Panc1 (cell line): ENCODE results near the gene CHID1. TPM values are rescaled to one million over a fixed set of nuclear protein-coding genes. Genes with fewer than 3 reads are reported as not detected.
A peak's percentile ranks its signal among the peaks of the same experiment; 100 is the strongest.

Experiments
- ATAC-seq: fragments of 200-7000 bp; cut with Tn5 transposase; 2 replicates; pipeline ENCODE4 v1.9.1; 2020; ENCODE audit warnings: mild to moderate bottlenecking, moderate library complexity
- BruUV-seq: library from RNA; stranded (reverse); fragments of 400-500 nt; replicated peaks from 2 replicates; lab custom pipeline; 2021; lab: Mats Ljungman, UMichigan
- CTCF ChIA-PET: fragments of 300-600 bp; sonication (Branson Sonifier 250); formaldehyde crosslinking; loops from one replicate; lab custom pipeline; 2022; ENCODE audit warnings: antibody characterized with exemption; lab: Charles Lee
- POLR2A ChIA-PET: fragments of 300-600 bp; sonication (Branson Sonifier 250); formaldehyde crosslinking; loops from one replicate; lab custom pipeline; 2022; ENCODE audit warnings: antibody characterized with exemption; lab: Charles Lee
- DNase-seq: peaks from one replicate; pipeline ENCODE4 v3.0.0-alpha.2; 2010; ENCODE audit warnings: low read depth, low spot score
- H3K27ac ChIP-seq: 2 replicates; pipeline ENCODE4 v1.5.1; 2011; ENCODE audit warnings: mild to moderate bottlenecking, low read length, inconsistent platforms
- H3K27me3 ChIP-seq: fragments of 200-500 bp; sonication (Bioruptor generic); 2 replicates; pipeline ENCODE4 v1.6.0; 2014; ENCODE audit warnings: low read length, inconsistent platforms; ENCODE audit not compliant: control insufficient read depth, insufficient read depth
- H3K36me3 ChIP-seq: fragments of 200-500 bp; sonication (Bioruptor generic); 2 replicates; pipeline ENCODE4 v1.5.1; 2014; ENCODE audit warnings: inconsistent platforms, mild to moderate bottlenecking, low read length, moderate library complexity; ENCODE audit not compliant: control insufficient read depth, insufficient read depth
- H3K4me1 ChIP-seq: 2 replicates; pipeline ENCODE4 v1.5.1; 2011; ENCODE audit warnings: inconsistent platforms, mild to moderate bottlenecking, low read length, moderate library complexity; ENCODE audit not compliant: control insufficient read depth, insufficient read depth
- H3K4me3 ChIP-seq, 2 experiments: 2 replicates each; pipeline ENCODE4 v1.5.1; 2011 to 2012; ENCODE audit warnings: low read depth in 2 of 2, low read length in 2 of 2, mild to moderate bottlenecking in 2 of 2, inconsistent platforms in 1 of 2, moderate library complexity in 1 of 2
- H3K9me3 ChIP-seq: fragments of 200-500 bp; sonication (Bioruptor generic); 2 replicates; pipeline ENCODE4 v1.5.1; 2014; ENCODE audit warnings: low read depth, mild to moderate bottlenecking, inconsistent platforms, low read length, moderate library complexity; ENCODE audit not compliant: control insufficient read depth, insufficient read depth
- CTCF ChIP-seq: fragments of 450-650 bp; IDR thresholded peaks from 2 replicates; pipeline ENCODE4 v1.5.1; 2017; ENCODE audit warnings: mild to moderate bottlenecking
- POLR2AphosphoS5 ChIP-seq: IDR thresholded peaks from 2 replicates; pipeline ENCODE4 v1.6.1; 2012; ENCODE audit warnings: mild to moderate bottlenecking, low read depth, low read length, moderate library complexity
- REST ChIP-seq, 2 experiments: IDR thresholded peaks; 2 replicates each; pipeline ENCODE4 v1.6.1; 2011 to 2012; ENCODE audit warnings: low read depth in 2 of 2, control low read depth in 1 of 2, low read length in 1 of 2, mild to moderate bottlenecking in 1 of 2, moderate library complexity in 1 of 2; ENCODE audit not compliant: insufficient read depth in 1 of 2
- SIN3A ChIP-seq: IDR thresholded peaks from 2 replicates; pipeline ENCODE4 v1.6.1; 2012; ENCODE audit warnings: low read depth, mild to moderate bottlenecking, low read length, moderate library complexity, borderline replicate concordance; ENCODE audit not compliant: insufficient read depth
- TCF7L2 ChIP-seq: IDR thresholded peaks from 2 replicates; pipeline ENCODE4 v1.6.1; 2011; ENCODE audit warnings: mild to moderate bottlenecking, low read depth, low read length, inconsistent platforms
- in situ Hi-C: cut with HindIII; loops from 2 replicates; pipeline ENCODE4 v1.10.0; 2016; ENCODE audit warnings: low sequenced_read_pairs, low pct_unique_long_range_greater_than_20kb
- intact Hi-C: fragments of 100-400 bp; cut with micrococcal nuclease; formaldehyde crosslinking; loops from one replicate; pipeline ENCODE4 v1.10.0; 2022; ENCODE audit not compliant: unreplicated experiment
- total RNA-seq: library from RNA; stranded (reverse); gene quantifications from one replicate; pipeline ENCODE4 v1.2.1, GENCODE V29; 2021; ENCODE audit not compliant: unreplicated experiment

CHID1 gene
- total RNA-seq, 1 experiment from 2014 or later: 224 TPM

- no peaks in the 10 kb centered on the region for H3K9me3 ChIP-seq
- BruUV-seq: no TSS peak
- TF ChIP-seq POLR2AphosphoS5 (no peak), REST (IDR thresholded peaks at IDR 0.05; ENCODE audit: insufficient read depth in 1 of 2, low read depth in 2 of 2, low read length in 1 of 2) (peak in 1 of 2 experiments; percentile 17; a peak in 1 of 4 replicates), SIN3A (no peak), CTCF (no peak)
- peaks cover 30% of the 10 kb centered on the region for H3K4me1 ChIP-seq
- no peak overlapping the region for H3K27ac ChIP-seq
- CTCF ChIA-PET: no interaction called here
- no peaks in the 10 kb centered on the region for H3K36me3 ChIP-seq
- POLR2A ChIA-PET: no interaction called here
- in situ Hi-C loops: no loop called here
- H3K4me3 ChIP-seq: no peak overlapping the region
- no peaks in the 10 kb centered on the region for H3K27me3 ChIP-seq
- ATAC-seq: peak; percentile 25
- no peak for DNase-seq
- intact Hi-C loops: no loop called here
These were observed 40.5 kb downstream of the CHID1 start for GRCh38 chr11:870127-870413.

- no TSS peak for BruUV-seq
- TF ChIP-seq TCF7L2: no peak
- 0 out of 2 replicates have a peak, but pooled peaks have one; percentile 6 for TF ChIP-seq POLR2AphosphoS5
- TF ChIP-seq SIN3A: no peak
- TF ChIP-seq CTCF: no peak
- no peak for TF ChIP-seq REST (IDR thresholded peaks at IDR 0.05; ENCODE audit: insufficient read depth in 1 of 2, low read depth in 2 of 2, low read length in 1 of 2)
- ATAC-seq: 0 out of 2 replicates have a peak, but pooled peaks have one; percentile 6
- no peaks in the 10 kb centered on the region for H3K36me3 ChIP-seq
- no peak for DNase-seq
- in situ Hi-C loops: no loop called here
- peaks cover 35% of the 10 kb centered on the region for H3K4me1 ChIP-seq
- H3K27ac ChIP-seq: no peak overlapping the region
- intact Hi-C loops: no loop called here
- H3K9me3 ChIP-seq: no peaks in the 10 kb centered on the region
- H3K27me3 ChIP-seq: no peaks in the 10 kb centered on the region
- ChIA-PET CTCF (no interaction called here), POLR2A (no interaction called here)
- no peak overlapping the region for H3K4me3 ChIP-seq
These were observed 41.0 kb downstream of the CHID1 start for GRCh38 chr11:869399-870126.
